Endothelial cell of umbilical vein (primary cell): Measurements from ENCODE around the gene GGA2.

ENCODE experiments used
- EZH2 ChIP-seq: IDR thresholded peaks from 2 replicates; pipeline ENCODE4 v1.6.1; 2012; ENCODE audit warnings: borderline replicate concordance, low read depth, mild to moderate bottlenecking, moderate library complexity, low read length, inconsistent platforms; ENCODE audit not compliant: severe bottlenecking
- GATA2 ChIP-seq: IDR thresholded peaks from 2 replicates; pipeline ENCODE4 v1.7.0; 2011; ENCODE audit warnings: low read depth, mild to moderate bottlenecking, moderate library complexity, mixed read lengths, low read length; ENCODE audit not compliant: insufficient read length, insufficient read depth
- JUN ChIP-seq: IDR thresholded peaks from 2 replicates; pipeline ENCODE4 v1.6.1; 2011; ENCODE audit warnings: borderline replicate concordance, low read depth; ENCODE audit not compliant: insufficient read length, insufficient read depth
- MYC ChIP-seq: IDR thresholded peaks from one replicate; pipeline ENCODE4 v1.6.1; 2011; ENCODE audit warnings: mild to moderate bottlenecking, low read depth, low read length
- POLR2A ChIP-seq: IDR thresholded peaks from 2 replicates; pipeline ENCODE4 v1.6.1; 2012; ENCODE audit warnings: low read depth, mild to moderate bottlenecking, control low read depth, low read length
- POLR2AphosphoS5 ChIP-seq: IDR thresholded peaks from 2 replicates; pipeline ENCODE4 v1.6.1; 2012; ENCODE audit warnings: low read depth, mild to moderate bottlenecking, control low read depth, low read length, moderate library complexity; ENCODE audit not compliant: insufficient read depth
- TF ChIP-seq, protein P1 (sequence below), 2 donors: IDR thresholded peaks; 1 replicate in 1 of 2; 2 replicates in 1 of 2; pipeline ENCODE4 v1.5.1; 2011; ENCODE audit warnings: low read length in 2 of 2, mild to moderate bottlenecking in 2 of 2, moderate library complexity in 2 of 2, control low read depth in 1 of 2, inconsistent platforms in 1 of 2, low read depth in 1 of 2; ENCODE audit not compliant: insufficient read depth in 1 of 2; ENCODE audit errors: extremely low read depth in 1 of 2
- TF ChIP-seq, protein P2 (sequence below): IDR thresholded peaks from 2 replicates; pipeline ENCODE4 v1.6.1; 2011; ENCODE audit not compliant: insufficient read depth, insufficient read length

DNA sequence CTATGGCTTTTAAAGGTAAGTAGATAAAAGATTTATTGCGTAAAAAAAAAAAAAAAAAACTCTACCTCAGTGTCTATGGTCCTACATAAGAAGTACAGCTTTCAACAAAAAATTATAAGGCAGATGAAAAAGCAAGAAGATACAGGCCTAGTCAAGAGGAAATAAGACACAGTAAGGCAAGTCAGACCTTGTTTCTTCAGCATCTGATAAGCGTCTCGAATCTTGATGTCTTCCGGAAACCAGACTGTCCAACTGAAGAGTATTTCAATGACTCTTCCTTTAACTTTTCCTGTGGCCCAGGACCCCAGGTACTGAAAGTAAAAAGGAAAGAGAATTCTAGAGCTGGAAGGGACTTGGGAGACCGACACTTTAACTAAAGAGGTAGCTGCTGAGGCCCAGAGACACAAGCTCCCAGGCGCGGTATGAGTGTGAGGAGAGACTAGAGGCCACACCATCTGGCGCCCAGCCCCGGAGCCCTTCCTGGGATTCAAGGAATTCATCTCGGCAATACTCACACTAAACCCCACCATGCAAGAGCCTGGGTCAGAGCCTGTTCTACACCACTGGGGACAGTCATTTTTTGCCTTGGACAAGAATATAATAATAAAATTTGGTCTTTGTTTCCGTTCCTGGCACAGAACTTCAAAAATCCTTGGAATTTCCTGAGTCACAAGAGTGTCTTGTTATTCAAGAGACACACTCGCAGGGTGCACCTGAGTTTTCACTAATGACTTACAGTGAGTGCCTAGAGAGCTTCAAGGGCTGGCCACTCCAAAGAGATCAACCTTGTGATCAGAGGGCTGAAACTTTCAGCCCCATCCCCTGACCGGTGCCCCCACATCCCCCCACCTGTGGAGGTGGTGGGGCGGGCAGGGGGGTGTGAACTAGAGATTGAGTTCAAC, 18.6 kb downstream of the GGA2 start:
- TF ChIP-seq, protein P1, sequence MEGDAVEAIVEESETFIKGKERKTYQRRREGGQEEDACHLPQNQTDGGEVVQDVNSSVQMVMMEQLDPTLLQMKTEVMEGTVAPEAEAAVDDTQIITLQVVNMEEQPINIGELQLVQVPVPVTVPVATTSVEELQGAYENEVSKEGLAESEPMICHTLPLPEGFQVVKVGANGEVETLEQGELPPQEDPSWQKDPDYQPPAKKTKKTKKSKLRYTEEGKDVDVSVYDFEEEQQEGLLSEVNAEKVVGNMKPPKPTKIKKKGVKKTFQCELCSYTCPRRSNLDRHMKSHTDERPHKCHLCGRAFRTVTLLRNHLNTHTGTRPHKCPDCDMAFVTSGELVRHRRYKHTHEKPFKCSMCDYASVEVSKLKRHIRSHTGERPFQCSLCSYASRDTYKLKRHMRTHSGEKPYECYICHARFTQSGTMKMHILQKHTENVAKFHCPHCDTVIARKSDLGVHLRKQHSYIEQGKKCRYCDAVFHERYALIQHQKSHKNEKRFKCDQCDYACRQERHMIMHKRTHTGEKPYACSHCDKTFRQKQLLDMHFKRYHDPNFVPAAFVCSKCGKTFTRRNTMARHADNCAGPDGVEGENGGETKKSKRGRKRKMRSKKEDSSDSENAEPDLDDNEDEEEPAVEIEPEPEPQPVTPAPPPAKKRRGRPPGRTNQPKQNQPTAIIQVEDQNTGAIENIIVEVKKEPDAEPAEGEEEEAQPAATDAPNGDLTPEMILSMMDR (IDR thresholded peaks at IDR 0.05; ENCODE audit: extremely low read depth in 1 of 2, insufficient read depth in 1 of 2, low read depth in 1 of 2, low read length in 2 of 2), result no peak
- TF ChIP-seq EZH2 (no peak), POLR2A (no peak), POLR2AphosphoS5 (peak; percentile 53), GATA2 (no peak), JUN (peak; percentile 44), MYC (no peak)
- TF ChIP-seq, protein P2, sequence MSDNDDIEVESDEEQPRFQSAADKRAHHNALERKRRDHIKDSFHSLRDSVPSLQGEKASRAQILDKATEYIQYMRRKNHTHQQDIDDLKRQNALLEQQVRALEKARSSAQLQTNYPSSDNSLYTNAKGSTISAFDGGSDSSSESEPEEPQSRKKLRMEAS, result no peak
